ENCODE measurements around the gene PIGS.
A peak's percentile ranks its signal among the peaks of the same experiment; 100 is the strongest.
"Not testable (repeated sequence)": the region's sequence is repeated elsewhere in the genome, so short reads cannot be mapped to it uniquely, and the experiment has no call there.

PIGS gene

GRCh38 chr17:28576758-28577465 lies 5.6 kb upstream of the PIGS start, which contains the start of gene ALDOC:
Gene ALDOC (minus strand): TSS chr17:28576895. CDS start chr17:28575532, 1,363 bp downstream.
- CTCF ChIA-PET: no interaction called here
- POLR2A ChIA-PET: interaction anchor here (0.6 to 1.5 kb wide), 8 partner anchors 8 to 359 kb away, joined by 3 to 6 read pairs (median 4); partner anchors contain the start of genes RPL23A, SPAG5 and UNC119
- DNase-seq (ENCODE audit: extremely low spot score): peak; percentile 94
- TF ChIP-seq NFRKB (IDR thresholded peaks at IDR 0.05) (no peak), LEF1 (IDR thresholded peaks at IDR 0.05; ENCODE audit: borderline replicate concordance) (no peak), CTBP1 (IDR thresholded peaks at IDR 0.05; ENCODE audit: borderline replicate concordance) (no peak), HDGF (IDR thresholded peaks at IDR 0.05; ENCODE audit: borderline replicate concordance) (no peak), ARNT (IDR thresholded peaks at IDR 0.05) (no peak), SP1 (IDR thresholded peaks at IDR 0.05) (no peak), TARDBP (IDR thresholded peaks at IDR 0.05) (no peak), BHLHE40 (IDR thresholded peaks at IDR 0.05; ENCODE audit: borderline replicate concordance) (no peak), ELF4 (IDR thresholded peaks at IDR 0.05) (no peak), FOXK2 (IDR thresholded peaks at IDR 0.05) (no peak), ZNF384 (IDR thresholded peaks at IDR 0.05) (no peak), FOXM1 (IDR thresholded peaks at IDR 0.05; ENCODE audit: borderline replicate concordance) (no peak), L3MBTL2 (conservative IDR thresholded peaks at IDR 0.05) (no peak)

- POLR2A ChIA-PET: interaction anchor here (1.5 to 1.7 kb wide), 2 partner anchors 13 to 18 kb away, joined by 4 read pairs; no protein-coding TSS in a partner anchor
- CTCF ChIA-PET; DNase-seq (ENCODE audit: extremely low spot score): not testable (repeated sequence)
Measured at GRCh38 chr17:28576016-28576415, 4.7 kb upstream of the PIGS start.

- POLR2A ChIA-PET: interaction anchor here (1.7 kb wide), 1 partner anchor 14 kb away, joined by 4 read pairs; no protein-coding TSS in a partner anchor
- DNase-seq (ENCODE audit: extremely low spot score): no peak
- no peak for TF ChIP-seq FOXK2 (IDR thresholded peaks at IDR 0.05)
- no peak for TF ChIP-seq SP1 (IDR thresholded peaks at IDR 0.05)
- TF ChIP-seq FOXA1 (IDR thresholded peaks at IDR 0.05): no peak
- TF ChIP-seq HDGF (IDR thresholded peaks at IDR 0.05; ENCODE audit: borderline replicate concordance): no peak
- no peak for TF ChIP-seq TARDBP (IDR thresholded peaks at IDR 0.05)
- TF ChIP-seq ZNF384 (IDR thresholded peaks at IDR 0.05): no peak
- no peak for TF ChIP-seq ARNT (IDR thresholded peaks at IDR 0.05)
- TF ChIP-seq L3MBTL2 (conservative IDR thresholded peaks at IDR 0.05): no peak
- no peak for TF ChIP-seq CTBP1 (IDR thresholded peaks at IDR 0.05; ENCODE audit: borderline replicate concordance)
- TF ChIP-seq PKNOX1 (IDR thresholded peaks at IDR 0.05): no peak
- TF ChIP-seq FOXM1 (IDR thresholded peaks at IDR 0.05; ENCODE audit: borderline replicate concordance): no peak
- no peak for TF ChIP-seq ELF4 (IDR thresholded peaks at IDR 0.05)
- no peak for TF ChIP-seq NFRKB (IDR thresholded peaks at IDR 0.05)
- TF ChIP-seq LEF1 (IDR thresholded peaks at IDR 0.05; ENCODE audit: borderline replicate concordance): no peak
- no peak for TF ChIP-seq BHLHE40 (IDR thresholded peaks at IDR 0.05; ENCODE audit: borderline replicate concordance)
- no peak for TF ChIP-seq SUZ12 (IDR thresholded peaks at IDR 0.05)
- CTCF ChIA-PET: no interaction called here
Measured at GRCh38 chr17:28575126-28575795, 3.9 kb upstream of the PIGS start.

GRCh38 chr17:28574526-28574925 lies 3.2 kb upstream of the PIGS start:
- POLR2A ChIA-PET: interaction anchor here (1.7 kb wide), 1 partner anchor 15 kb away, joined by 4 read pairs; no protein-coding TSS in a partner anchor
- TF ChIP-seq CTBP1 (IDR thresholded peaks at IDR 0.05; ENCODE audit: borderline replicate concordance) (no peak), SP1 (IDR thresholded peaks at IDR 0.05) (no peak), HDGF (IDR thresholded peaks at IDR 0.05; ENCODE audit: borderline replicate concordance) (no peak), LEF1 (IDR thresholded peaks at IDR 0.05; ENCODE audit: borderline replicate concordance) (no peak), ARNT (IDR thresholded peaks at IDR 0.05) (no peak), BHLHE40 (IDR thresholded peaks at IDR 0.05; ENCODE audit: borderline replicate concordance) (no peak), L3MBTL2 (conservative IDR thresholded peaks at IDR 0.05) (no peak), ELF4 (IDR thresholded peaks at IDR 0.05) (no peak)
- DNase-seq (ENCODE audit: extremely low spot score): no peak
- CTCF ChIA-PET: interaction anchor here (0.5 to 0.6 kb wide), 2 partner anchors 28 to 228 kb away, joined by 3 read pairs; no protein-coding TSS in a partner anchor

GRCh38 chr17:28573966-28574480 lies 2.7 kb upstream of the PIGS start:
- no peak for TF ChIP-seq NFRKB (IDR thresholded peaks at IDR 0.05)
- no peak for TF ChIP-seq FOXM1 (IDR thresholded peaks at IDR 0.05; ENCODE audit: borderline replicate concordance)
- no peak for TF ChIP-seq CTBP1 (IDR thresholded peaks at IDR 0.05; ENCODE audit: borderline replicate concordance)
- TF ChIP-seq FOXA1 (IDR thresholded peaks at IDR 0.05): no peak
- no peak for TF ChIP-seq SUZ12 (IDR thresholded peaks at IDR 0.05)
- POLR2A ChIA-PET: no interaction called here
- no peak for DNase-seq (ENCODE audit: extremely low spot score)
- CTCF ChIA-PET: interaction anchor here (0.5 to 0.6 kb wide), 2 partner anchors 28 to 227 kb away, joined by 3 read pairs; no protein-coding TSS in a partner anchor

GRCh38 chr17:28573521-28573920 lies 2.2 kb upstream of the PIGS start:
- DNase-seq (ENCODE audit: extremely low spot score): no peak
- ChIA-PET CTCF (no interaction called here), POLR2A (no interaction called here)
- TF ChIP-seq ZNF384 (IDR thresholded peaks at IDR 0.05): no peak
- TF ChIP-seq FOXA1 (IDR thresholded peaks at IDR 0.05): no peak
- no peak for TF ChIP-seq HDGF (IDR thresholded peaks at IDR 0.05; ENCODE audit: borderline replicate concordance)
- no peak for TF ChIP-seq BHLHE40 (IDR thresholded peaks at IDR 0.05; ENCODE audit: borderline replicate concordance)
- TF ChIP-seq FOXK2 (IDR thresholded peaks at IDR 0.05): no peak

GRCh38 chr17:28573040-28573380 lies 1.7 kb upstream of the PIGS start:
- ChIA-PET CTCF (no interaction called here), POLR2A (interaction anchor here (3.4 to 3.6 kb wide), 2 partner anchors 18 to 88 kb away, joined by 8 to 35 read pairs; partner anchors contain the start of genes SDF2, SUPT6H and UNC119)
- TF ChIP-seq ZNF384 (IDR thresholded peaks at IDR 0.05) (no peak), ARNT (IDR thresholded peaks at IDR 0.05) (no peak), HDGF (IDR thresholded peaks at IDR 0.05; ENCODE audit: borderline replicate concordance) (no peak), CTBP1 (IDR thresholded peaks at IDR 0.05; ENCODE audit: borderline replicate concordance) (no peak), L3MBTL2 (conservative IDR thresholded peaks at IDR 0.05) (no peak), NFRKB (IDR thresholded peaks at IDR 0.05) (no peak), PKNOX1 (IDR thresholded peaks at IDR 0.05) (no peak), BHLHE40 (IDR thresholded peaks at IDR 0.05; ENCODE audit: borderline replicate concordance) (no peak), SUZ12 (IDR thresholded peaks at IDR 0.05) (no peak), LEF1 (IDR thresholded peaks at IDR 0.05; ENCODE audit: borderline replicate concordance) (no peak), FOXM1 (IDR thresholded peaks at IDR 0.05; ENCODE audit: borderline replicate concordance) (no peak), ELF4 (IDR thresholded peaks at IDR 0.05) (no peak), FOXA1 (IDR thresholded peaks at IDR 0.05) (no peak)
- no peak for DNase-seq (ENCODE audit: extremely low spot score)

Data from HEK293T (cell line).